ENCODE measurements around the gene FLAD1.

FLAD1 gene

DNA sequence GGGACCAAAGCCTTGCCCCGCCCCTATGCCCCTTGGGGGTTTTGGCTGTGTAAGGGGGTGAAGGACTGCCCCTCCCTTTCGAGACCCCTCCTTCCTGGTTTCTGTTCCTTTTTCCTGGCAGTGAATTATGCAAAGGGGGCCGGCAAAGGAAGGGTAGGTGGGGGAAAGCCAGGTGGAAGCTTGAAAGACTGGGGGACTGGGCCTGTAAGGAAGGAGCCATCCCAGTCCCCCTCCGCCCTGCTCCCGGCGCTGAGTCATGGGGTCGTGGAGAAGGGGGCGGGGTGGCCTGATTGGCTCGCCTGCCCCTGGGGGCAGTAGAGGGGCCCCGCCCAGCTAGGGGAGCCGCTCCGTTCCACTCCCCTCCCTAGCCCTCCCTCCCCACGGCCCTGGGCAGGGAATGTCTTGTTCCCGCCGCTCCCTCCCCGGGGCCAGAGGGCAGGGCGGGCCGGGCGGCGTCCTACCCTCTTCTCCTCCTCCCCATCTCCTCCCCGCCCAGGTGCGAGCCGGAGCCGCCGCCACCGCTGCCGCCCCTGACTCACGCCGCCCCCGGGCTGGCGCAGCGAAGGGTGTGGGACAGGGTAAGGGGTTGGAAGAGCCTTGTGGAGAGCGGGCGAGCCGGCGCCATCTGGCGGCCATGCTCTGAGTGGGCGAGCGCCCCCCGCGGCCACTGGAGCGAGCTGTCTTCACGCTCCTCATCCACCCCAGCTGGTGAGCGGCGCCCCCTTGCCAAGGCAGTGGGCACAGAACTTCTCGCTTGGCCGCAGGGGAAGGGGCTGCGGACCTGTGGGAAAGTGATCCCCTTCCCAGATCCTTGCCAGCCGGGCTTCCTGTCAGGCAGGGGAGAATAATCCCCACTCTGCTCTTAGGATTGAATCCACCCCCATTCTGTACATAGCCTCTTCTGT lies 34.1 kb downstream of the FLAD1 start:
- DNase-seq (ENCODE audit: low spot score): peak; percentile 90

DNA sequence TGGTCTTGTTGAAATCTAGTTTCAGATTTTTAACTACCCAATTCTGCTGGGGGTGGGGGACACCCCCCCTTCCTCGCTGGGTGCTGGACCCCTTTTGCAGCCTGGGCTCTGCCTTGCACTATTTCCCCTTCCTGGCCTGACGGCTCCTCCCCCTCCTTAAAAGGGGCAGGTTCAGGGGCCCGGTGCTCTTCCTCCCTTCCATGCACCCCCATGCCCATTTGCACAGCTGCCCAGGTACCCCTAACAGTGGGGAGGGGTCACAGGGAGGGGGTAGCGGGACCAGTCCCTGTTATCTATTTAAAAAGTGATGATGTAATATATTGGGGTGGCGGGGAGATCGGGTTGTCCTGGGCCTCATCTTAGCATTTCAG lies 34.8 kb downstream of the FLAD1 start:
- no peak for DNase-seq (ENCODE audit: low spot score)

- DNase-seq (ENCODE audit: low spot score): no peak
Observed at GRCh38 chr1:155018617-155019348, 35.6 kb downstream of the FLAD1 start.

GRCh38 chr1:155019377-155020245 lies 36.5 kb downstream of the FLAD1 start:
- DNase-seq (ENCODE audit: low spot score): no peak

DNA sequence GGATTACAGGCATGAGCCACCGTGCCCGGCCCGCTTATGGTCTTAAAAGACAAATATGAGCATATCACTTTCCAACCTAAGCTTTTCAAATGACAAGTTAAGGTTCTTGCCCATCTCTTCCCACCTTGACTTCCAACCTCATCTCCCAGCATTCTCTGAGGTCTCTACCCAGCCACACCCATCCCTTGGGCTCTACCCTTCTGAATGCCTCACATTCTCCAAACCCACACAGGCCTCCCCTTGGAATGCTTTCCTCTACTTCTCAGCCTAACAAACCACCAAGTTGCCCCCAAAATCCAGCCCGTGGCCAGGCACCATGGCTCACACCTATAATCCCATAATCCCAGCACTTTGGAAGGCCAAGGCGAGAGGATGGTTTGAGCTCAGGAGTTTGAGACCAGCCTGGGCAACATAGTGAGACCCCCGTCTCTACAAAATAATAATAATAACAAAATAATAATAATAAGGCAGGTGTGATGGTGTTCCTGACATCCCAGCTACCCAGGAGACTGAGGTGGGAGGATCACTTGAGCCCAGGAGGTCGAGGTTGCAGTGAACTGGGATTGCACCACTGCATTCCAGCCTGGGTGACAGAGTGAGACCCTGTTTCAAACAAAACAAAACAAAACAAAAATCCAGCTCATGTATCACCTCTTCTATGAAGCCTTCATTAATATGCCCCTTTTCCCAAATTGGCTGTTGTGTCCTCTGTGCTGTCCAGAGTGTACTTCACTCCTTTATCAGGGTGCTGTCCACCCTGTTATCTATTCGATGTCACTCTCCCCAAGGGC lies 39.2 kb downstream of the FLAD1 start:
- no peak for DNase-seq (ENCODE audit: low spot score)

DNA sequence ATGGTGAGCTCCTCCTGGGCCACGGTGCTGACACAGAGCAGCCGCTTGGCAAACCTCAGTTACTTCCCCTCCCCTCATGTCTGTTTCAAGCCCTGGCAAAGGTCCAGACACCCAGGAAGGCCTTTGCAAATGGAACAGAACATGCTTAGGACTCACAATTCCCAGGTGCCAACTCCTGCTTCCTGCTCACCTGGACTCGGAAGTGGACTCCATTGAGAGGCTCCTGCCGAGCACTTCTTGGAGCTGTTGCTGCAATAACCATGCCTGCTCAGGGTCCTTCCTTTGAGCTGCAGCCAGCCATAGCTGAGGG lies 39.7 kb downstream of the FLAD1 start:
- DNase-seq (ENCODE audit: low spot score): no peak

- no peak for DNase-seq (ENCODE audit: low spot score)
Observed at GRCh38 chr1:155023627-155024026, 40.5 kb downstream of the FLAD1 start.

DNA sequence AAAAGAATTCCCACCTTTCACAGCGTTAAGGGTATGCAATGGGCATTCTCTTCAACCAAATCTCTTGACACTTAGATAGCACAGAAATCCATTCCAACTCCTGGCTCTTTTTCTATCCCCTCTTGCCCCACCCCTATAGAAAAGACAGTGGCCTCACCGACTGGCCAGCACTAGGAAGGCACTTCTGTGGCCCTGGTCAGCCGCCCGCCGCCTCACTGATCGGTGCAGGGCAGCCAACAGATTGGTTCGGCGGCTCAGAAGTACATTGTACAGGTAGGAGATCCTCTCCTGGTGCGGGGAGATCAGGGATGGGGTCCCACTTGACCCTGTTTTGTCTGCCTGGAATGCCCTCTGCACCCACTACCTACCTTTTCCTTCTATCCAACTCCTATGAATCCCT lies 41.2 kb downstream of the FLAD1 start:
- no peak for DNase-seq (ENCODE audit: low spot score)

DNA sequence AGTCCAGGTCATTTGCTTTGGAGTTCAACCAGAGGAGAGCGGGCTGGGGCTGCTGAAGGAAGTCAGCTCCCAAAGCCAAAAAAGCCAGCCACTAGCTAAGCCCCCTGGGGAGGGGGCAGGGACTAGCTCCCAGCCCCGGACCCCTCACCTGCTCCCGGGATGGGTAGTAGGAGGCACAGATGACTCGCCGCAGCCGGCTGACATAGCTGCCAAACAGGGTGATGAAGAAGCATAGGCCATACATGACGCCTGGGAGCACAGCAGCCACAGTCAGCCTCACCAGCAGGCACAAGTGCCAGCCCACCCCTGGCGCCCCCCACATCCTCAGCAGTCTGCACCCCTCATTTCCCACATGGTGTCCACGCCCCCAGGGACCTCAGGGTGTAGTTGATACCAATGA lies 43.0 kb downstream of the FLAD1 start:
- no peak for DNase-seq (ENCODE audit: low spot score)

GRCh38 chr1:155026588-155026987 lies 43.4 kb downstream of the FLAD1 start:
- DNase-seq (ENCODE audit: low spot score): no peak

DNA sequence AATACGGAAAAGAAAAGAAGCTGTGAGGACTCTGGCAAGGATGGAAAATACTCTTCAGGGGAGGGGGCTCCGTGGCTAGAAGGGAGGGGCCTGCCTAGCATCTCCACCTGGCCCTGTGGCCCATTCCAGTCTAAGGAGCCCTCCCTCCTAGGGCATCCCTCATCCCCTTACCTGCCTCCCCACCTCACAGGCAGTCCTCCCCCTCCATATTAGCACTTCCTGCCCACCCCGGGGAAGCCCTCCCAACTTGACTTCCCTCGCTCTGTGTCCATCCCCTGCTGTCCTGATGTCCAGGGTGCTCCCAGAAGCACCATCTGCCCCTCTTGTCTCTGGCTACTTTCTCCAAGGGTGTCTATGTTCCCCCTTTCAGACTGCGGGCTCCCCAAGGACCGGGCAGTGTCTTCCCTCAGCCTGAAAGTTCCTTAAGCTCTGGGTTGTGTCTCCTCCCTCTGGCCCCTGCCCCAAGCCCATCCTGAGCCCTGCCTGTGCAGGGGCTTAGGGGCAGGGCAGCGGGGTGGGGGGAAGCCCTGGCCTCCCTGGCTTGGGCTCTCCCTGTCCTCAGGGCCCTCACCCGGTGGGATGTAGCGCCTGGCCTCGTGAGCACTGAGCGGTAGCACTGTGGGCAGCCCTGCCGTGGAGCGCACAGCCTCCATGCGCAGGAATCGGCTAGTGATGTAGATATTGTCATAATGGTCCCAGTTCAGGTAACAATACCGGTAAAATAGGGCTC lies 46.5 kb downstream of the FLAD1 start:
- no peak for DNase-seq (ENCODE audit: low spot score)

- DNase-seq (ENCODE audit: low spot score): no peak
Observed at GRCh38 chr1:155030243-155030795, 47.2 kb downstream of the FLAD1 start.

GRCh38 chr1:155030899-155031298 lies 47.8 kb downstream of the FLAD1 start:
- no peak for DNase-seq (ENCODE audit: low spot score)

- DNase-seq (ENCODE audit: low spot score): no peak
Observed at GRCh38 chr1:155032886-155033285, 49.7 kb downstream of the FLAD1 start.

DNA sequence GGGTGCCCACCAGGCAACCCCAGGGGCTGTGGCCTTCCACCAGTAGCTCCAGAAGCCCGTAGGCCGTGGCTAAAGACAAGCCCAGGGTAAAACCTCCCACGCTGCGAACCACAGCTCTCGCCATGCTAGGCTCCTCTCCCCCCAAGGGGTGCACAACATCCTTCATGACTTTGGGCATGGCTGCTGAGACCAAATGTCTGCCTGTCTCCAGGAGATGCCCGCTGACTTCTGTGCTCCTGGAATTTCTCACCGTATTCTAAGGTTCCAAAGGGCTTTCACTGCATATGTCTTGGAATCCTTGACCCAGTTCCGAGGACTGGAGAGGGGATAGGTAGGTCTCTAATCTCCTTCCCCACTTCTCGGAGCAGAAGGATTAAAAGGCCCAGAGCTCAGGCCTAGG lies 50.4 kb downstream of the FLAD1 start, which contains the start of the genes DCST1 and DCST2:
Gene DCST1, plus strand, starts transcription at position 301 of the 400 bp plus-strand sequence. CDS start 213 bp downstream, outside the sequence.
Gene DCST2, minus strand, starts transcription at position 258 of the 400 bp plus-strand sequence. Its CDS starts 80 bp downstream, at position 178.
- DNase-seq (ENCODE audit: low spot score): no peak

- DNase-seq (ENCODE audit: low spot score): no peak
Observed at GRCh38 chr1:155034318-155035208, 51.4 kb downstream of the FLAD1 start.

GRCh38 chr1:155035936-155036335 lies 52.8 kb downstream of the FLAD1 start:
- DNase-seq (ENCODE audit: low spot score): no peak

GRCh38 chr1:155037043-155037442 lies 53.9 kb downstream of the FLAD1 start:
- no peak for DNase-seq (ENCODE audit: low spot score)

DNA sequence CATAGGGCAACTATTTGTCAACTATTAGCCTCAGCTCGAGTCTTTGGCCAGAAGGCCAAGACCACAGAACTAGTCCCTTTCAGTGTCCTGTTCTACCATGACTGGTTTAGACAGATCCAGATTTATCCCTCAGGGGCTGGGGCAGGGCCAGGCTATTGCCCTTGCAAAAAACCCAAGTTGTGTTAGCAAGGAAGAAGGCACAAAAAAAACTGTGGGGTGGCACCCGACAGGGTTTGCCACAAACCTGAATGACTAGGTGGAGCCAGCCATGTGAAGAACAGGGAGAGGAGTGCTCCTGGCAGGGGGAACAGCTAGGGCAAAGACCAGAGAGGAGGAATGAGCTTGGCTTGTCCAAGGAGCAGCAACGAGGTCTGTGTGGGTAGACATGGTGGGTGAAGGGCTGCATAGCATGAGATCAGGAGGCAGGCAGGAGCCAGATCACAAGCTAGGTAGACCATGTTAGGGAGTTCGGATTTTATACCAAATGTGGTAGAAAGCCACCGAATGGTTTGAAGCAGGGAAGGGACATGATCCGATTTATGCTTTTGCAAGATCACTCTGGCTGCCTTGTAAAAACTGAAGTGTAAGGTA lies 54.8 kb downstream of the FLAD1 start:
- DNase-seq (ENCODE audit: low spot score): no peak

Data from HuH-7 (cell line).